Neural progenitor cell (in vitro differentiated cells): ENCODE results near the gene PLD5. TPM values are rescaled to one million over a fixed set of nuclear protein-coding genes. Genes with fewer than 3 reads are reported as not detected.
"Not testable (repeated sequence)": the region's sequence is repeated elsewhere in the genome, so short reads cannot be mapped to it uniquely, and the experiment has no call there.

Experiments
- DNase-seq: peaks from one replicate; pipeline ENCODE4 v3.0.0-alpha.2; 2016; ENCODE audit warnings: low spot score
- H2AFZ ChIP-seq: fragments of 200-600 bp; sonication (generic); replicated peaks from 2 replicates; pipeline ENCODE4 v1.6.1; 2016; ENCODE audit warnings: antibody characterized with exemption
- H3F3A ChIP-seq: fragments of 200-600 bp; sonication (generic); 2 replicates; pipeline ENCODE4 v1.6.1; 2016; ENCODE audit warnings: antibody characterized with exemption, low read depth
- H3K27ac ChIP-seq: fragments of 200-600 bp; sonication (generic); 2 replicates; pipeline ENCODE4 v1.5.1; 2016; ENCODE audit warnings: mild to moderate bottlenecking
- H3K27me3 ChIP-seq: fragments of 200-600 bp; sonication (generic); 2 replicates; pipeline ENCODE4 v1.6.1; 2016; ENCODE audit warnings: mild to moderate bottlenecking, moderate library complexity
- H3K36me3 ChIP-seq: fragments of 200-600 bp; sonication (generic); 2 replicates; pipeline ENCODE4 v1.5.1; 2016
- H3K4me1 ChIP-seq: fragments of 200-600 bp; sonication (generic); 2 replicates; pipeline ENCODE4 v1.6.1; 2016; ENCODE audit warnings: mixed run types
- H3K4me2 ChIP-seq: fragments of 200-600 bp; sonication (generic); 2 replicates; pipeline ENCODE4 v1.6.1; 2016
- H3K4me3 ChIP-seq: fragments of 200-600 bp; sonication (generic); 2 replicates; pipeline ENCODE4 v1.5.1; 2016
- H3K79me2 ChIP-seq: fragments of 200-600 bp; sonication (generic); 2 replicates; pipeline ENCODE4 v1.6.1; 2016; ENCODE audit warnings: low read depth
- H3K9ac ChIP-seq: fragments of 200-600 bp; sonication (generic); 2 replicates; pipeline ENCODE4 v1.6.1; 2016
- H3K9me3 ChIP-seq: fragments of 200-600 bp; sonication (generic); 2 replicates; pipeline ENCODE4 v1.5.1; 2016; ENCODE audit warnings: low read depth
- H4K20me1 ChIP-seq: fragments of 200-600 bp; sonication (generic); 2 replicates; pipeline ENCODE4 v1.6.1; 2016; ENCODE audit warnings: low read depth
- H3K27ac Mint-ChIP-seq: 3 replicates; pipeline ENCODE4 v1.8.0; 2021; ENCODE audit warnings: mixed read lengths
- H3K27me3 Mint-ChIP-seq: 2 replicates; pipeline ENCODE4 v1.8.0; 2022; ENCODE audit warnings: low read depth, mild to moderate bottlenecking, inconsistent platforms, moderate library complexity, mixed read lengths; ENCODE audit not compliant: insufficient read depth
- H3K36me3 Mint-ChIP-seq: 3 replicates; pipeline ENCODE4 v1.8.0; 2021; ENCODE audit warnings: mixed read lengths
- H3K4me1 Mint-ChIP-seq: 3 replicates; pipeline ENCODE4 v1.8.0; 2021; ENCODE audit warnings: mixed read lengths
- H3K4me3 Mint-ChIP-seq: 3 replicates; pipeline ENCODE4 v1.8.0; 2021; ENCODE audit warnings: mild to moderate bottlenecking, moderate library complexity, mixed read lengths
- H3K9me3 Mint-ChIP-seq: 3 replicates; pipeline ENCODE4 v1.8.0; 2020; ENCODE audit warnings: mixed read lengths
- CTCF ChIP-seq: fragments of 200-600 bp; sonication (generic); IDR thresholded peaks from 2 replicates; pipeline ENCODE4 v1.5.1; 2017; ENCODE audit warnings: antibody characterized with exemption, mild to moderate bottlenecking
- EZH2 ChIP-seq: fragments of 200-600 bp; sonication (generic); IDR thresholded peaks from 2 replicates; pipeline ENCODE4 v1.6.1; 2017; ENCODE audit warnings: antibody characterized with exemption, mild to moderate bottlenecking, moderate library complexity
- EZH2phosphoT487 ChIP-seq: fragments of 200-600 bp; sonication (generic); IDR thresholded peaks from 2 replicates; pipeline ENCODE4 v1.6.1; 2017; ENCODE audit warnings: antibody characterized with exemption
- total RNA-seq: library from RNA; depleted of rRNA; stranded (reverse); fragments of >200 nt; gene quantifications from 2 replicates; pipeline ENCODE4 v1.2.3, GENCODE V29; 2015; ENCODE audit warnings: low replicate concordance

PLD5 gene
- total RNA-seq, 1 donor from 2014 or later = 1.8 TPM

GRCh38 chr1:242184955-242185354 is 339.5 kb downstream of the PLD5 start:
- H3K9me3 ChIP-seq = no peaks in the 10 kb centered on the region
- no peaks in the 10 kb centered on the region for H3K36me3 Mint-ChIP-seq
- H3K4me1 ChIP-seq = peaks cover 9% of the 10 kb centered on the region
- no peaks in the 10 kb centered on the region for H3K27me3 ChIP-seq
- H3F3A ChIP-seq = peaks cover 6% of the 10 kb centered on the region
- H3K79me2 ChIP-seq = no peaks in the 10 kb centered on the region
- no peak for DNase-seq
- peaks cover 6% of the 10 kb centered on the region for H3K4me1 Mint-ChIP-seq
- no peak overlapping the region for H3K27ac ChIP-seq
- no peak overlapping the region for H2AFZ ChIP-seq
- peaks cover 3% of the 10 kb centered on the region for H3K27me3 Mint-ChIP-seq
- TF ChIP-seq EZH2phosphoT487 (no peak), EZH2 (no peak), CTCF (no peak)
- H3K4me3 ChIP-seq = no peak overlapping the region
- no peak overlapping the region for H3K9ac ChIP-seq
- no peaks in the 10 kb centered on the region for H4K20me1 ChIP-seq
- no peaks in the 10 kb centered on the region for H3K9me3 Mint-ChIP-seq
- H3K4me3 Mint-ChIP-seq = no peak overlapping the region
- H3K27ac Mint-ChIP-seq = no peak overlapping the region
- H3K36me3 ChIP-seq = no peaks in the 10 kb centered on the region
- no peak overlapping the region for H3K4me2 ChIP-seq

GRCh38 chr1:242179767-242180166 is 344.7 kb downstream of the PLD5 start:
- not testable (repeated sequence) for DNase-seq, H3K36me3 ChIP-seq, H3K27ac Mint-ChIP-seq, H3K4me3 ChIP-seq, H3K79me2 ChIP-seq, H4K20me1 ChIP-seq, H3K36me3 Mint-ChIP-seq, H3K9me3 ChIP-seq, H3K4me3 Mint-ChIP-seq, H3K27me3 Mint-ChIP-seq, H3K27ac ChIP-seq, H3K4me1 Mint-ChIP-seq, H3K9ac ChIP-seq, H3K27me3 ChIP-seq
- peak overlapping the region; percentile 17 for H3K4me2 ChIP-seq
- peaks cover 18% of the 10 kb centered on the region for H3K4me1 ChIP-seq
- peaks cover 28% of the 10 kb centered on the region for H3F3A ChIP-seq
- H2AFZ ChIP-seq = peak overlapping the region; percentile 36
- H3K9me3 Mint-ChIP-seq = peaks cover 19% of the 10 kb centered on the region

- Histone ChIP-seq H3K36me3 (no peaks in the 10 kb centered on the region), H3K4me2 (peak overlapping the region; percentile 17), H3K4me3 (no peak overlapping the region), H3K9me3 (no peaks in the 10 kb centered on the region), H3F3A (peaks cover 28% of the 10 kb centered on the region), H3K79me2 (no peaks in the 10 kb centered on the region), H3K9ac (no peak overlapping the region), H3K4me1 (peaks cover 18% of the 10 kb centered on the region), H3K27ac (peak overlapping the region; percentile 26), H3K27me3 (no peaks in the 10 kb centered on the region), H2AFZ (peak overlapping the region; percentile 36), H4K20me1 (no peaks in the 10 kb centered on the region)
- TF ChIP-seq CTCF (no peak), EZH2phosphoT487 (no peak), EZH2 (no peak)
- DNase-seq = no peak
- no peak overlapping the region for H3K4me3 Mint-ChIP-seq
- H3K4me1 Mint-ChIP-seq = peaks cover 10% of the 10 kb centered on the region
- peaks cover 22% of the 10 kb centered on the region for H3K9me3 Mint-ChIP-seq
- H3K36me3 Mint-ChIP-seq = no peaks in the 10 kb centered on the region
- peaks cover 3% of the 10 kb centered on the region for H3K27me3 Mint-ChIP-seq
- peak overlapping the region; percentile 7 for H3K27ac Mint-ChIP-seq
Measured at GRCh38 chr1:242178924-242179708, 345.4 kb downstream of the PLD5 start.

- H3K36me3 ChIP-seq = no peaks in the 10 kb centered on the region
- no peak for DNase-seq
- no peak overlapping the region for H3K27ac ChIP-seq
- peaks cover 18% of the 10 kb centered on the region for H3K4me1 ChIP-seq
- H3K79me2 ChIP-seq = no peaks in the 10 kb centered on the region
- no peak overlapping the region for H3K27ac Mint-ChIP-seq
- H3K9me3 ChIP-seq = no peaks in the 10 kb centered on the region
- H3K9me3 Mint-ChIP-seq = peaks cover 23% of the 10 kb centered on the region
- no peak overlapping the region for H3K9ac ChIP-seq
- H3F3A ChIP-seq = peaks cover 28% of the 10 kb centered on the region
- no peak overlapping the region for H3K4me2 ChIP-seq
- peaks cover 10% of the 10 kb centered on the region for H3K4me1 Mint-ChIP-seq
- H2AFZ ChIP-seq = no peak overlapping the region
- H3K36me3 Mint-ChIP-seq = no peaks in the 10 kb centered on the region
- H3K4me3 ChIP-seq = no peak overlapping the region
- no peak overlapping the region for H3K4me3 Mint-ChIP-seq
- no peaks in the 10 kb centered on the region for H4K20me1 ChIP-seq
- H3K27me3 Mint-ChIP-seq = peaks cover 3% of the 10 kb centered on the region
- TF ChIP-seq CTCF (no peak), EZH2phosphoT487 (no peak), EZH2 (no peak)
- no peaks in the 10 kb centered on the region for H3K27me3 ChIP-seq
Measured at GRCh38 chr1:242178436-242178835, 346.1 kb downstream of the PLD5 start.
